Ureter (tissue), 1 donor: ENCODE data around the gene GNAI2. TPM values are rescaled to one million over a fixed set of nuclear protein-coding genes. Genes with fewer than 3 reads are reported as not detected.
"Not testable (repeated sequence)": the region's sequence is repeated elsewhere in the genome, so short reads cannot be mapped to it uniquely, and the experiment has no call there.

Experiments
- DNase-seq: peaks from one replicate; pipeline ENCODE4 v3.0.0-alpha.2; 2020; ENCODE audit warnings: low spot score
- total RNA-seq: library from RNA; stranded (reverse); gene quantifications from one replicate; pipeline ENCODE4 v1.2.4, GENCODE V29; 2023
- donor health status: DM: yes; HTN: yes; CAD: no.

Gene GNAI2
- total RNA-seq, 1 donor from 2014 or later, result 222 TPM

DNA sequence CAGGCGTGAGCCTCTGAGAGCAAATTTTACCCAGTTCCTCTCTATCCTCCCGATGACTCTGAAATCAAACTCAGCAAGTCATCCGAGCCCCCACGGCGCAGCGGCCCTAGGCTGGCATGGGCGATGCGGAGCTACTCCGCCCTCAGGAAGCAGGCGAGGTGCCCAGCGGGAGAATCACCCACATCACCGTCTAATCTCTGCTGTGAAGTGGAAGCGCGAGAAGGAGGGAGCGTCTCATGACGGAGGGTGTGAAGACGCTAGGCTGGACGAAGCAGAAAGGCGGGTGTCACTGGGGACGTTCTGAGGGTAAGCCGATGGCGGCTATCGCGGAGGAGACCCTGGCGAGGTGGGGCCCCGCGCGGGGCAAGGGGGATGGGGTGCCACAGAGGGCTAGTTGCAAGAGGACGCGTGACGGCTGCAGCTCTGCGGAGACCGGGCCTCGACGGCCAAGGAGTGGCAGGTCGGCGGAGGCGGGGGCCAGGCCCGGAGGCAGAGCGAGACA lies 9.1 kb upstream of the GNAI2 start:
- DNase-seq, result peak; percentile 66

DNA sequence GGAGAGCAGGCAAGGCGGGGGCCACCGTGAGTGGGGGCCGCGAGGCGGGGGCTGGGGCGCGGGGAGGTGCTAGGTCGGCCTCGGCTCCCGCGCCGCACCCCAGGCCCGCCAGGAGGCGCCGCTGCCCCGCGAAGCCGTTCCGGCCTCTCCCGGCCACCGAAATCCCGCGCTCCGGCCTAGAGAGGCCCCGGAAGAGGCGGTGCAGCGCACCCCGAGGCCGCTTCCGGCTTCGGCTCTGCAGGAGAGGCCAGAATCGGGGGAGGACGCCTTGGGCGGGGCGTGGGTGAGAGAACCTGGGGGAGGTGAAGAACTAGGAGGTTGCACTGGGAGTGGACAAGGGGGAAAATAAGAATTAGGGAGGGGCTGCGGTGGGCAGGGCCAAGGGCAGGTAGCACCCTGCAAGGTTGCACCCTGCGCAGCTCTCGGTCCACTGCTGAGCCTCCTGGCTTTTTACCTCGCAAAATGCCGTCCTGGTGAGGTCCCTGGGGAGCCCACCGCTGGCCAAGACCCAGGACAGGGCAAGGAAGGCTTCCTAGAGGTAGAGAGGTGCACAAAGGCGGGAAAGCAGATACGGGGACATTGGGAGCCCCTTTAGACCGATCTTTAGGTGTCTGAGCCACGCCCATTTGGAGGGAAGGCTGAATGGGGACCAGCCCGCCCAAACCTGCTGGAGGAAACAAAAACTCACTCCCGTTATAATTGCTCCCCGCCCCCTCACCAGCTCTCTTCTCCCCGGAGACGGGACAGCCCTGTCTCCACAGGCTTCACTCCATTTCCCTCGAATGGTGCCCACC lies 8.4 kb upstream of the GNAI2 start:
- DNase-seq, result peak; percentile 92

DNA sequence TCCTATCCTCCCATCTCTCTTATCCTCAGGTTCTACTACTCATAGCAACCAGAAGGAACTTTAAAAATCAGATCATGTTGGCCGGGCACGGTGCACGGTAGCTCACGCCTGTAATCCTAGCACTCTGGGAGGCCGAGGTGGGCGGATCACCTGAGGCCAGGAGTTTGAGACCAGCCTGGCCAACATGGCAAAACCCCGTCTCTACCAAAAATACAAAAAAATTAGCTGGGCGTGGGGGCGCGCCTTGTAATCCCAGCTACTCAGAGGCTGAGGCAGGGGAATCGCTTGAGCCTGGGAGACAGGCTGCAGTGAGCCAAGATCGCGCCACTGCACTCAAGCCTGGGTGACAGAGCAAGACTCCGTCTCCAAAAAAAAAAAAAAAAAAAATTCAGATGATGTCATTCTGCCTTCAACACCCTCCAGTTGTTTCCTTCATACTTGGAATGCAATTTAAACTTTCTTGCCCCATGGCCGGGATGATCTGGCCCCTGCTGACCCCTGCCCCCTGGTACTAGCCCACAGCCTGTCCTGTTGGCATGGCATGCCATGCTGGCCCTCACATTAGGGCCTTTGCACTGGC lies 7.7 kb upstream of the GNAI2 start:
- DNase-seq, result not testable (repeated sequence)

DNA sequence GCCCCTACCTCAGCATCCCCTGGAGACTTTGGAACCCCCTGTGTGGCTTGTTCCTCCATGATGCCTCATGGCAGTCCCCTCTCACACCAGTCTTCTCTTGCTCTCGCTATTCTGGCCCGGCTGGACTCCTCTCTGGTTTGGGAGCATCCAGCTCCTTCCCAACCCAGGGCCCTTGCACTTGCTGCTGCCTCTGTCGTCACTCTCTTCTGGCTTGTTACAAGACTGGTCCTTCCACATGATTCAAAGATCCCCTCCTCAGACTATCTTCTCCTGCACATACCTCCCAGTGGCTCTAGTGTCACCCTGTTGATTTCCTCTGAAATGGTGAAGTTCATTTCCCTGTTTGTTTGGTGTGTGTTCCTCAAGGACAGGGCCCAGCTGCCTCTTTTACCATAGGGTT lies 6.5 kb upstream of the GNAI2 start:
- no peak for DNase-seq

DNA sequence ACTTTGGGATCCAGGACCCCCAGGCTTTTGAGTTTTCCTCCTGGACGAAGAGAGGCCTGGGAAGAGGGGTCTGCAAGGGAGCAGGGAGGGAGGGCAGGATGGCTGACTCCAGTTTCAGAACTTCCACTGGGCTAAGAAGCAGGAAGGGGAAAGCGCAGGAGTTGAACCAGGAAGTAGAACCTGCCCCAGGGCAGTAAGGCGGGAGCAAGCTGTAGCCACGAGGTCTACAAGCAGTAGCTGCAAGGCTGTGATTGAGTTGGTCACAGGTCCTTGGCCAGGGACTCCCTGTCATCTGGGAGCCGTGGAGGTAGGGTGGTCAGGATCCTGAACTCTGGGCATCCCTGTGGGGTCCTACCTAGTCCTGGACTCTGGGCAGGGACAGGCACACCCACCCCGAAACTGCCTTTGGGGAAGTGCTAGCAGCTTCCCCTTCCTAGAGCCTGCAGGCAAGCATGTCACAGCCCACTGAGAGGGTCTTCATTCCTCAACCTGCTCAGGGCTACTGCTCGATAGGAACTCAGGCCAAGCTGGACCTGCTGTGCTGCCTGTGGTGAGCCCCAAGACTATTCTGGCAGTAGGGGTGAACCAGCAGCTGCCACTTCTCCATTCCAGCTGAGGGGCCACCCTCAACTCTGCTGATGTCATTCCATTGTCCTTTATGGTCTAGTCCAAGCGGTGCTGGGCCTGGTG lies 5.8 kb upstream of the GNAI2 start:
- DNase-seq, result no peak

DNA sequence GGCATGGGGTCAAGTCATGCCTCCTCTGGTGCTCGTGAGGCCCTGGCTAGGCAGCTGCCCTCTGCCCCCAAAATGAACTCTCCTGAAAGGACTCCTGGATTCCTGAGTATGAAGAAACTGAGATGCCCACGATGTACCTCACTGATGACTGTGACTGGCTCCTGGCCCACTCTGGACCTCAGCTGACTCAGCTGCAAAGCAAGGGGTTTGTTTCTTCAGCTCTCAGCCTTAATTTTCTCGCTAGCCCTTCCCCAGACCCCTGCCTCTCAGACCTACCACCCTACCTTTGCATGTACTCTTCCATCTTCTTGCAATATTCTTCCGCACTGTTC lies 5.2 kb upstream of the GNAI2 start:
- DNase-seq, result no peak

DNA sequence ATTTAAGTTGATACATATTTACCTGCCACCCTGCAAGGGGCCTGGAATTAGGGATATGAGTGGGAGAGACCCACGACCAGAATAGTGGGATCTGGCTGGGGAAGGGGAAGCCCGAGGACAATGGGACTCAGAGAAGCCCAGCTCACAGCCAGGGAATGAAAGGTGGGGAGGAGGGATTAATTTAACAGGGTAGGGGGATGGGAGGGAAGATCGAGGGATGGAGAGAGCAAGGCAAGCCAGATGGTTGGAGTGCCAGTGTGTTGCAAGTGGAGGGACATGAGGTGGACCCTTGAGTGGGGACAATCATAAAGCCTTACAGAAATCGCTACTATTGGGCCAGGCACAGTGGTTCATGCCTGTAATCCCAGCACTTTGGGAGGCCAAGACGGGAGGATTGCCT lies 4.4 kb upstream of the GNAI2 start:
- DNase-seq, result no peak

DNA sequence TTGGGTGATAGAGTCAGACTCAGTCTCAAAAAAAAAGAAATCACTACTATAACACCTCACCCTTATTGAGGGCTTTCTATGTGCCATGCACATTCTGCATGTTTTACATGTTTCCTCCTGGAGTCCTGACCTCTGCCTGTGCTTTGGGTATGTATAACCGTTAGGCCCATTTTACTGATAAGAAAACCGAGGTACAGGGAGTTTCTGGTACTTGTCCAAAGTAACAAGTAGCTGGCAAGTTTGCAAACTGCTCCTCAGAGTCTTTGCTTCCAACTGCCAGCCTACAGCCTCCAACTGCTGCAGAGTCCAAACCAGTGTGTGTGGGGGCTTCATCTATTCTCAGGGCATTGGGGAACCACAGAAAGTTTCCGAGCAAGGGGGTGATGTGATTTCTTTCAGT lies 3.7 kb upstream of the GNAI2 start:
- no peak for DNase-seq

DNA sequence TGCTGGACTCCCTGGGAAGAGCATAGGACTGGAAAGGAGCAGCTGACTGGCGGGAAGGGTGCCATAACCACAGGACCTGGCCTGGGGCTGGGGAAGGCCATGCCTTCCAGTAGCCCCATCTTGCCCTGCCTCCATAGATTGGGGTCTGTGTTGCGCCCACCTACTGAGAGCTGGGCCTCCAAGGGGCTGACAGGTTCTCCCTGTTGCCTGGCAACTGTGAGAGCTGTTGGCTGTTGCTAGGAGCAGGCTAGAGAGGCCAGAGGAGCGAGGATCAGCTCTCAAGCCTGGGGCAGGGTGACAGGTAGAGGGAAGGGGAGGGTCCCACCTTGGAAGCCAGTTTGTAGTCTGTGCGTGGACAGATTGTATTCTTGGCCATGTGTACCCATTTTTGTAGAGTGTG lies 2.8 kb upstream of the GNAI2 start:
- no peak for DNase-seq

DNA sequence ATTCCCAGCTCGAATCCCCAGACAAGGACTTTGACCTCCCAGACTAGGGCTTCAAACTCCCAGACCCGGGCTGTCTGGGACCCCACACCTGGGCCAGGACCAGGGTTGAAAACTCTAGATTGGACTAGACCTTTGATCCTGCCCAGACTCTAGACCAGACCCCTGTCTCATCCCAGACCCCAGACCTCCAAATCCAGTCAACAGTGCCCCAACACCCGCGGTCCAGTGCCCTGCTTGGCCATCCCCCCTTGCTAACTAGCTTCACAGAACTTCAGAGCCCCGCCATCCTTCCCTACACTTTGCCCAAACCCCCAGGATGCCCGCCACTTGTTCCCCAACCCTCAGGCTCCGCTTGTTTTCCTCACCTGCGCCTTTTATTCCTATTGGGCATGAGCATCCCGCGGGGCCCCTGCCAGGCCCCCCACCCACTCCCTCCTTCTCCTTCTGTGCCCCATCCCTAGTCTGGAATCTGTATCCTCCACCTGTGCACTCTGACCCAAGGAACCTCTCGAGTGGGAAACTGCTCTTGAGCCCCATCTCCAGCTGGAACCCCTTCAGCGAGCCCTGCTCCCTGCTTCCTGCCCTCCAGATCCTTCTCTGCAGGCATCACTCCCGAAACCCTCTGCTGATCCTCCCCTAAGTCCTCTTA lies 604 bp downstream of the GNAI2 start:
- no peak for DNase-seq

DNA sequence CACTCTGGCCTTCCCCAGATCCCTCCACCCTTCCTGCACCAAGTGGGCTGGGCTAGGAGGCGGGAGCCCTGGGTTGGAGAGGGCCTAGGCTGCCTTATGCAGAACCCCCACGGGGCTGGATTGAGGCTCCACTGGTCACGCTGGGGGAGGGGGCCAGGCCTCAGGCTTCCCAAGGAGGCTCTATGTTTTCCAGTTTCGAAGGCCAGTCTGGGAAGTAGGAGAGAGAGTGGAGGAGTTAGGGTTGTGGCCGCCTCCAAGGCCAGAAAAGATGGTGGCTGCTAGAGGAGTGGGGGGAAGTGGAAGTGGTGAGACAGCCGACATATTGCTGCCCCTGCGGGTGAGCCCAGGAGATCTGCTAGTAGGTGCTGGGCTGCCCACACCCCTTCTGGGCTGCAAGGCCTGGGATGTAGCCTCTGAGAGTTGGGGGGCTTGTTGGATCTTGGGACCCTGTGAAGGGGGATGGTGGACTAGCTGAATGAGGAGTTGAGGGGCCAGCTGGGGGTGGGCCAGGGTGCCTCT lies 1.2 kb downstream of the GNAI2 start:
- peak; percentile 61 for DNase-seq

DNA sequence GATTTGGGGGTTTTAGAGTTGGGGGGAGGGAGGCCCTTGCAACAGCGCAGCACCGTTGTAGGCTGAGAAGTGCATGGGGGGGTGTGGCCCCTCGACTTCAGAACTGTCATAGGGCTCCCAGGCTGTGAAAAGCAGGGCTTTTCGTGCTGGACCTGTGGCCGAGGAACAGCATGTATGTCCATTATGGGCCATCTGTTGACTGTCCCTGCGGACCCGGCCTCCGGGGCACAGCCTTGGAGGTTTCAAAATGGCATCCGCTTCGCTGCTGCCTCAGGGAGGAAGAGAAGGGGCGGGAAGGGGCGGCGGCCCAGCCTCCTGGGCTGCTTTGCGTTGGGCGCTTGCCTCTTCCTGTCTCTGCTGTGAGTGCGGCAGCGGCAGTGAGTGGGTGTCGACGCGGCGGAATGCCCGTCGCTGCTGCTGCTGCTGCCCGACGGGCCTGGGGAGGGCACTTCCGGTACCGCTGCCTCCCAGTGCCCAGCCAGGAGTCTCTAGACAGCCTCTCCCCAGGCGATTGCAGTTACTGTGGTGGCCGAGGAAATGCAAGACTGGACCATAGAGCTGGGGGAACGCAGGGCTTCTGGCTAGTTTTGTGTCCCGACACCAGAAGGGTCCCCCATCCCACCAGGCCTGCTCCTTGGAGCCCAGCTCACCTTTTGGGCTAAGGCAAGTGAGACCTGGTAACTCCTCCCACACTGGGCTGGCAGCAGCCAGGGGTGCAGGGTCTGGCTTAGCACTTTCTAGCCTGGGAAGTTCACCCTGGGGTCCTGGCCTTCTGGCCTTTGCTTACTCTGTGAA lies 1.9 kb downstream of the GNAI2 start:
- peak; percentile 90 for DNase-seq

DNA sequence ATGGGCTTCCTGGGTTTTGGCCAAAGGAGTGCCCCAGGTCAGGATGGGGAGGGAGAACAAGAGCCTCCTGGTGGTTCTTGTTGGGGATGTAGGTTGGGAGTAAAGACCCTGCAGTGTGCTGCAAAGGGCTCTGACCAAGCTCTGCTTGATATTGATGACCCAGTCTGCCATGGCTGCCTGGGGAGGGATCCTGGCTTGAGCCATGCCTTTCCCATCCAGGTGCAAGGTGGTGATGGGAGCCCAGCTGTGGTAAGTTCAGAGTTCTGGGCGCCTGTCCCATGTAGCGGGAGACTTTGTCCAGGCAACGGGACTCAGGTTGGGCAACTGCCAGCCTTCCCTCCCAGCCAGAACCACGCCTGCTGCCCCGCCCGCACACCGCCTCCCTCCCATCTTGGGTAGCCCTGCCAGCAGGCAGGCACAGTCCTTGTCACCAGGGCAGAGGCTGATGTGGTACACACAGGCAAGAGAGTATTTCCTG lies 2.6 kb downstream of the GNAI2 start:
- DNase-seq, result peak; percentile 91

DNA sequence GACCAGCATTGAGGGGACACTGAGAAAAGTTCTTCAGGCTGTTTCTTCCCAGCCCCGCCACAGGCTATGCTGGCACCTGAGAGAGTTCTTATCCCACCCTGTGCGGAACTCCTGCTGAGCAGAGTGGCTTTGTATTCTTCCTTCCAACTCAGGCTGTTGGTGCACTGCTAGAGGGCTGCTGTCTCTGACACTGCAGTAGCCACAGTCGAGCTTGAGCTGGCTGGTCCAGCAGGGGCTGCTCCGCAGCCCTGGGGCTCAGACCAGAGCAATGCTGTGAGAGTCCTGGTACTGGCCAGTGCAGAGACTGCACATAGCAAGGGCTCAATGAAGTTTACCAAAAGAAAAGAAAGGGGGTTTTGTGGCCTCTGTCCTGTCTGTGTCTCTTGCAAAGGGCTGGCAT lies 3.6 kb downstream of the GNAI2 start:
- DNase-seq, result no peak

DNA sequence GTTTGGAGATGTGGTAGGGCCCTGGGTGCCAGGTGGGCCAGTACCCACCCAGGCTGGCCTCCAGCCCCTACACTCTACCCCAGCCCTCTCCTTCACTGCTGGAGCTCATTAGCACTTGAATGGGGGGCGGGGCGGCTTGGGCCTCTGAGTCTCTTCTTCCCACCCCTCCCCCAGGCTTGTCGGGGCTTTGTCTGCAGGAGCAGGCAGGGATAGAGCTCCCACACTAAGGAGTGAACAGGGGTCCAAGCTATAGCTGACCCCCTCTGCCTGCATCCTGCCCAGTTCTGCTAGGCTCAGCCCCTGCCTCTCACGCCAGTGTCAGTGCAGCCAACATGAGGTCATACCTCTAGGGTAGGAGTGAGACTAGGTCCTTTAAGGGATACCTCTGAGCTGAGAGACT lies 5.2 kb downstream of the GNAI2 start:
- no peak for DNase-seq

DNA sequence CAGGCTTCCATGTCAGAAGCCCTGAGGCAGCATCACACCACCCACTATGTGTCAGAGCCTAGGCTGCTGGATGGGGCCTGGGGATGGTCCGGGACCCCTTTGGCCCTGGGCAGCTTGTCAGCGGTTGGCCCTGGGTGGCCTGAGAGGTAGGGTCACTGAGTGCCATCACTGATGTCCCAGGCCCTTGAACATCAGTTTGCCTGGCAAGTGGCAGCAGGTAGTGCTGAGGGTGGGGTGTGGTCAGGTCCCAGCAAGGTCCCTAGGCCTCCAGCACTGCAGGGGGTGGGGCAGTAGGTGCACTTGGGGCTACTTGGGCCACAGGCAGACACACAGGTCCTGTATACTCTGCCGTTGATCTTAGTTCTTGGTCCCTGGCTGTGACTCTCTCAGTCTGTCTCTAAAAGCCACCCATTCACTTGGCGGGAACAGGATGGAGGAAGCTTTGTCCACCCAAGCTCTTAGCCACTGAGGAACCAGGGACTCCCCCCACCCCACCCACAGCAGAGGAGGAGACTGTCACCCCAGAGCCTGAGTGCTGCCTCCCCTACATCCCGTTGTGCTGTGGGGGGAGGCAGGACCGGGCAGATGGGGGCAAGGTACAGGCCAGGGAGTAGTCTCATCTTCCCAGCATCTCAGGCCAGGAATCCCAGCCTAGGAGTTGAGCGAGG lies 5.8 kb downstream of the GNAI2 start:
- no peak for DNase-seq

DNA sequence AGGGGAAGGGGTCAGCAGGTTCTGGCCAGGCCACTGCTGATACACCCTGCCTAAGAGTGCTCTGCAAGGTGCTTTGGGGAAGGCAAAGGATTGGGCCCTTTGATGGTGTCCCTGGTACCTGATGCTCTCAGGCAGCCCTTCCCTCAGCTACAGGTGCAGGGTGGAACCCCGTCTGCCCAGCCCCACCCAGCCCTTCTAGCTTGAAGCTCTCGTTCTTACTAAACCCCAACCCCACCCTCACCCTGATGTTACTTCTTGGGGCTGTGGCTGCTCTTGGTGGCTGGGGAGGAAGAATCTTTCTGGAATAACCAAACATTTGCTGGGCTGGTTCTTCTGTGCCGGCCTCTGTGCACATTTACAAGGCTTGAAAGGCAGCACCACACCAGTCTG lies 6.4 kb downstream of the GNAI2 start:
- DNase-seq, result no peak

DNA sequence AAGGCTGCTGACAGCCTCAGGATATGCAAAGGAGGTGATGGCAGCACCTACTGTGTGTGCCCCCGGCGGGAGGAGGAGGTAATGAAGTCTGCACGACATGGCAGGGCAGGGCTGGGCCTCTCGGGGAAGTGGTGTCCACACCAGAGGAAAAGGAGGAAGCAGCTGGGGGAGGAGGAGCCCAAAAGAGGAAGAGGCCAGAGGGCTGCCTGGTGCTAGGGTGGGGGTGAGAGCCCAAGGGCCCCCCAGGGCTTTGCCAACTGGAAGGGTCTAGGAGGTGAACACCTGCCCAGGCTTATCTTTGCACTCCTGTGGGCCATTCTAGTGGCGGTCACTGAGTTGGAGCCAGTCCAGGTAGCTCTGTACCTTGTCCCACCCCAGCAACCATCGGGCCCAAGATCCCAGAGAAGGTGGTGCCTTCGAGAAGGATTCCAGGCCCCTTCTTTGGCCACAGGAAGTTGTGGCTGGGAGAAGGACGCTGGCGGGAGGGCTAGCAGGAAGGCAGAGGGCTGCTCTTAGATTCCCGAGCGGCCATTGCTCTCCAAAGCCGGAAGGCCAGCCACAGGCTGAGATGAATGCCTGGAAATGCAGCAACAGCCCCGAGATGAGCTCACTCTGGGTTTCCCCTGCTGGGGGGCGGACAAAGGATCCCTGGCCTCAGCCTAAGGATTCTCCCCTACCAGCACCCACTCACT lies 7.0 kb downstream of the GNAI2 start:
- DNase-seq, result no peak

DNA sequence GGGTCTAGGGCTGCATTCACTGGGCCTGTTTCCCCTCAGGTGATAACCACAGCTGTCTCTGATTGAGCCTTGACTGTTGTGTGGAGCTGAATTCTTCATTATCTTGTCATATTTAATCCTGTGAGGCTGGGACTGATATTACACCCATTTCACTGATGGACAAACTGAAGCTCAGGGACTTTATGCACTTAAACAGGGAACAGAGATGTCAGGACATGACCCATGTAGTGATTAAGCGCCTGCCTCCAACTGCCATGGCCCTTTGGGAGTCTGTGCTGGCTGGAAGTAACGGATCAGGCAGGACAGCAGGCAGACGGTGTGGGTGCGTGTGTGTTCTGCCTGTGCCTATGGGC lies 7.5 kb downstream of the GNAI2 start:
- no peak for DNase-seq

DNA sequence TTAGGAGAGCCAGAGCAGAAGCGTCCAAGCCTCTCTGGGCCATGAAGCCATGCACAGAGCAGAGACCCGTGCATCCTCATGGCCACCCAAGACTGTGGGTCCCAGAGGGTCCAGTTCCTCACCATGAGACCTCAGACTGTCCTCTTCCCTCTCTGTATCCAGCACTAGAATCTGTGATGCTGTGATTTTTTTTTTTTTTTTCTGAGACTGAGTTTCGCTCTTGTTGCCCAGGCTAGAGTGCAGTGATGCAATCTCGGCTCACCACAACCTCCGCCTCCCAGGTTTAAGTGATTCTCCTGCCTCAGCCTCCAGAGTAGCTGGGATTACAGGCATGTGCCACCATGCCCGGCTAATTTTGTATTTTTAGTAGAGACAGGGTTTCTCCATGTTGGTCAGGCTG lies 8.8 kb downstream of the GNAI2 start:
- not testable (repeated sequence) for DNase-seq
